GM23338 (cell line): ENCODE data around the gene PNKP. TPM values are rescaled to one million over a fixed set of nuclear protein-coding genes. Genes with fewer than 3 reads are reported as not detected.

Source experiments
- ATAC-seq: fragments of 200-7000 bp; cut with Tn5 transposase; 3 replicates; pipeline ENCODE4 v1.9.1; 2020
- DNase-seq: peaks from one replicate; pipeline ENCODE4 v3.0.0-alpha.2; 2015; ENCODE audit warnings: low spot score
- H2AFZ ChIP-seq: fragments of 200-600 bp; sonication (generic); 2 replicates; pipeline ENCODE4 v1.8.0; 2016; ENCODE audit warnings: antibody characterized with exemption, mild to moderate bottlenecking, moderate library complexity
- H3F3A ChIP-seq: fragments of 200-600 bp; sonication (generic); replicated peaks from 2 replicates; pipeline ENCODE4 v1.8.0; 2017; ENCODE audit warnings: antibody characterized with exemption, mixed run types, low read depth
- H3K27ac ChIP-seq: fragments of 200-600 bp; sonication (generic); 2 replicates; pipeline ENCODE4 v1.6.1; 2016; ENCODE audit warnings: low read depth
- H3K27me3 ChIP-seq: fragments of 200-600 bp; sonication (generic); 2 replicates; pipeline ENCODE4 v1.8.0; 2016; ENCODE audit warnings: mild to moderate bottlenecking, mixed run types, moderate library complexity; ENCODE audit not compliant: insufficient read depth
- H3K36me3 ChIP-seq: fragments of 200-600 bp; sonication (generic); 2 replicates; pipeline ENCODE4 v1.8.0; 2016; ENCODE audit warnings: mild to moderate bottlenecking; ENCODE audit not compliant: insufficient read depth
- H3K4me1 ChIP-seq: fragments of 200-600 bp; sonication (generic); 2 replicates; pipeline ENCODE4 v1.8.0; 2016; ENCODE audit warnings: mild to moderate bottlenecking, moderate library complexity; ENCODE audit not compliant: insufficient read depth
- H3K4me2 ChIP-seq: fragments of 200-600 bp; sonication (generic); 2 replicates; pipeline ENCODE4 v1.7.1; 2017; ENCODE audit warnings: mixed run types
- H3K4me3 ChIP-seq: fragments of 200-600 bp; sonication (generic); 2 replicates; pipeline ENCODE4 v1.6.1; 2016; ENCODE audit warnings: mixed run types
- H3K79me2 ChIP-seq: fragments of 200-600 bp; sonication (generic); replicated peaks from 2 replicates; pipeline ENCODE4 v1.8.0; 2017; ENCODE audit warnings: mild to moderate bottlenecking; ENCODE audit not compliant: insufficient read depth
- H3K9me2 ChIP-seq: fragments of 200-600 bp; sonication (generic); 2 replicates; pipeline ENCODE4 v1.8.0; 2017; ENCODE audit not compliant: insufficient read depth
- H4K20me1 ChIP-seq: fragments of 200-600 bp; sonication (generic); replicated peaks from 2 replicates; pipeline ENCODE4 v1.8.0; 2017; ENCODE audit warnings: mild to moderate bottlenecking; ENCODE audit not compliant: insufficient read depth
- H3K27ac Mint-ChIP-seq: 2 replicates; pipeline ENCODE4 v1.8.0; 2020; ENCODE audit warnings: inconsistent platforms, mild to moderate bottlenecking, moderate library complexity, mixed read lengths
- H3K27me3 Mint-ChIP-seq: 3 replicates; pipeline ENCODE4 v1.8.0; 2022; ENCODE audit warnings: low read depth, mild to moderate bottlenecking, moderate library complexity, mixed read lengths, inconsistent platforms; ENCODE audit not compliant: insufficient read depth, poor library complexity
- H3K36me3 Mint-ChIP-seq: 3 replicates; pipeline ENCODE4 v1.8.0; 2021; ENCODE audit warnings: low read depth, mild to moderate bottlenecking, inconsistent platforms, moderate library complexity, mixed read lengths
- H3K4me1 Mint-ChIP-seq: 3 replicates; pipeline ENCODE4 v1.8.0; 2020; ENCODE audit warnings: mild to moderate bottlenecking, inconsistent platforms, mixed read lengths
- H3K4me3 Mint-ChIP-seq: 3 replicates; pipeline ENCODE4 v1.8.0; 2021; ENCODE audit warnings: moderate library complexity, mild to moderate bottlenecking, inconsistent platforms, mixed read lengths
- H3K9me3 Mint-ChIP-seq: 3 replicates; pipeline ENCODE4 v1.8.0; 2020; ENCODE audit warnings: moderate library complexity, mild to moderate bottlenecking, inconsistent platforms, mixed read lengths
- CREB1 ChIP-seq: fragments of 250-450 bp; sonication (Bioruptor Pico); IDR thresholded peaks from 2 replicates; pipeline ENCODE4 v1.5.0; 2020; ENCODE audit warnings: low read depth, mild to moderate bottlenecking, moderate library complexity
- CTCF ChIP-seq, 2 experiments: fragments of 200-600 bp in 1 of 2; sonication (generic) in 1 of 2; conservative IDR thresholded peaks; 2 replicates each; pipeline versions ENCODE4 v1.5.1 to v1.6.1; 2016 to 2017; ENCODE audit warnings: antibody characterized with exemption in 2 of 2, low read depth in 2 of 2, mild to moderate bottlenecking in 2 of 2, moderate library complexity in 1 of 2
- EZH2 ChIP-seq: fragments of 200-600 bp; sonication (generic); IDR thresholded peaks from one replicate; pipeline ENCODE4 v1.8.0; 2017; ENCODE audit warnings: antibody characterized with exemption, mild to moderate bottlenecking, low read depth; ENCODE audit not compliant: unreplicated experiment
- EZH2phosphoT487 ChIP-seq: fragments of 200-600 bp; sonication (generic); IDR thresholded peaks from one replicate; pipeline ENCODE4 v1.8.1; 2018; ENCODE audit warnings: antibody characterized with exemption; ENCODE audit not compliant: unreplicated experiment
- JUNB ChIP-seq: IDR thresholded peaks from one replicate; pipeline ENCODE4 v1.6.1; 2016; ENCODE audit warnings: antibody characterized with exemption; ENCODE audit not compliant: unreplicated experiment
- NANOG ChIP-seq: IDR thresholded peaks from 2 replicates; pipeline ENCODE4 v1.6.1; 2016; ENCODE audit warnings: antibody characterized with exemption, borderline replicate concordance
- POLR2AphosphoS5 ChIP-seq: IDR thresholded peaks from 2 replicates; pipeline ENCODE4 v1.6.1; 2016; ENCODE audit warnings: antibody characterized with exemption, low read depth
- REST ChIP-seq: IDR thresholded peaks from one replicate; pipeline ENCODE4 v1.6.1; 2018; ENCODE audit warnings: antibody characterized with exemption; ENCODE audit not compliant: unreplicated experiment
- STAT1 ChIP-seq: IDR thresholded peaks from one replicate; pipeline ENCODE4 v1.6.1; 2016; ENCODE audit warnings: antibody characterized with exemption; ENCODE audit not compliant: unreplicated experiment
- ZNF114 ChIP-seq: fragments of 250-450 bp; sonication (Bioruptor Pico); IDR thresholded peaks from 2 replicates; pipeline ENCODE4 v1.5.0; 2020; ENCODE audit warnings: mild to moderate bottlenecking, moderate library complexity
- ZNF331 ChIP-seq: fragments of 250-450 bp; sonication (Bioruptor Pico); IDR thresholded peaks from 2 replicates; pipeline ENCODE4 v1.5.0; 2020; ENCODE audit warnings: low read depth, mild to moderate bottlenecking, moderate library complexity
- polyA plus RNA-seq: library from polyadenylated mRNA; unstranded; fragments of >200 nt; fragmentation: Nextera tagmentation; extraction: Ambion mirVana; gene quantifications from 2 replicates; pipeline ENCODE4 v1.2.1, GENCODE V29; 2016
- total RNA-seq: library from RNA; depleted of rRNA; stranded (reverse); fragments of >200 nt; shearing (Covaris generic); gene quantifications from 2 replicates; pipeline ENCODE4 v1.2.3, GENCODE V29; 2014

Gene PNKP
- total and polyA plus RNA-seq, 2 experiments from 2014 or later = 99.6 to 109 TPM

DNA sequence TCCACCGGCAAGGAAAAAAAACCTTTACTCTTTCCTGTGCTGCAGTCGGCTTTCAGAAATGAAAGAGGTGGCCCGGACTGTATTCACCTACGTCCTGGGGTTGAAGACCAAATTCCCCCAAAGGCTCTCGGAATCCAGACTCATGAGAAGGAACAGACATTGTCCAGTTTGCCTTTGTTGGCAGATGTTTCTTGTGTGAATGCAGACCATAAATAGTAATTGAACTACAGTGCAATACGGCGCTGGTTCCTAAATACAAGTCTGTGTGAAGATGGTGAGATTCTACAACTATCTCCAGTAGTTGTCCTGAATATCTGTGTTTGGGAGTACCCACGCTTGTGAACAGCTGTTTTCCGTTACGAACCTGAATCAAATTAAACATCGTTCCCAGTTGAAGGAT is 27.7 kb downstream of the PNKP start:
- peaks cover 4% of the 10 kb centered on the region; the same call in 1 of the 2 replicates for H4K20me1 ChIP-seq
- no peaks in the 10 kb centered on the region for H3K27me3 ChIP-seq
- Mint-ChIP-seq H3K4me3 (no peak overlapping the region), H3K27me3 (peaks cover 16% of the 10 kb centered on the region), H3K4me1 (peaks cover 6% of the 10 kb centered on the region), H3K27ac (no peak overlapping the region), H3K9me3 (no peaks in the 10 kb centered on the region; the same call in 2 of the 3 replicates), H3K36me3 (peaks cover 43% of the 10 kb centered on the region)
- H2AFZ ChIP-seq = no peak overlapping the region
- no peaks in the 10 kb centered on the region for H3K4me1 ChIP-seq
- no peak overlapping the region for H3K27ac ChIP-seq
- no peak overlapping the region for H3K4me2 ChIP-seq
- H3F3A ChIP-seq = 0 out of 2 replicates have a peak, but pooled peaks cover 3% of the 10 kb centered on the region
- H3K9me2 ChIP-seq = no peaks in the 10 kb centered on the region
- DNase-seq = no peak
- no peak overlapping the region for H3K4me3 ChIP-seq
- ATAC-seq = no peak
- no peaks in the 10 kb centered on the region for H3K79me2 ChIP-seq
- TF ChIP-seq CTCF (conservative IDR thresholded peaks at IDR 0.05; ENCODE audit: low read depth in 2 of 2) = no peak
- TF ChIP-seq REST = no peak
- no peak for TF ChIP-seq ZNF331 (CRISPR knock-in tag)
- no peak for TF ChIP-seq CREB1 (CRISPR knock-in tag)
- TF ChIP-seq POLR2AphosphoS5 = no peak
- no peak for TF ChIP-seq JUNB
- TF ChIP-seq NANOG = no peak
- no peak for TF ChIP-seq EZH2
- no peak for TF ChIP-seq EZH2phosphoT487
- no peaks in the 10 kb centered on the region for H3K36me3 ChIP-seq

DNA sequence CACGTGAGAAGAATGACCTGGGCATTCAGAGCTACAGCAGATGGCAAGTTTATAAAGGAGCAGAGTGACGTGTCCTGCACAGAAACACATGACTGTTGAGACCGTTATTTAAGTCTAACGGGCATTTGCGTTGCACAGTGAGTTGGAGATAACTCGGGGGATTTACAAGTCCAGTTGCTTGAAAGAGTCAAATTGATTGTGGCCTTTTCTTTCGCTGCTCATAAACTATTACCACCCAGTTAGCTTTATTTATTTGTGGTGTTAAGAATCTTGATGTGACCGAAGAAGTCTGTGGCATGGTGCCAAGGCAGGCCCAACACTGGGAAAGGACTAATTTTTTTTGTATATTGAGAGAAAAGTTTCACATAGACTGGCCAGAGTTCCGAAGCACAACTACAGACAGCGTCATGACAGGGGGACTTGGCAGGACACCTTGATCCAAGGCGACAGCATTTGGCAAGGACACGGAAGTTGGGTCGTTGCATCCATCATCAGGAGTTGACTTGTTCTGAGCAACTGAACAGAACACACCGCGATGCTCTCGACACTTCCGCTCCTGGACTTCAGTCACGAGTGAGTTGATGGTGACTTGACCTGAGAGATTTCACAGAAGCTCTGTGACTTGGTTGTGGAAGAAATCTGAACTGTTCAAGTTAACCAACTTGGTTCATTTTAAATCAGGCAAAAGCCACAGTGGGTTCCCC is 28.3 kb downstream of the PNKP start:
- no peaks in the 10 kb centered on the region; the same call in 2 of the 3 replicates for H3K9me3 Mint-ChIP-seq
- no peaks in the 10 kb centered on the region for H3K9me2 ChIP-seq
- DNase-seq (no peak), ATAC-seq (no peak)
- peaks cover 18% of the 10 kb centered on the region for H3K27me3 Mint-ChIP-seq
- H3K4me3 ChIP-seq = no peak overlapping the region
- H3K36me3 Mint-ChIP-seq = peaks cover 45% of the 10 kb centered on the region
- H3K4me3 Mint-ChIP-seq = no peak overlapping the region
- H2AFZ ChIP-seq = no peak overlapping the region
- H3K4me1 ChIP-seq = no peaks in the 10 kb centered on the region
- H3K27ac ChIP-seq = no peak overlapping the region
- 0 out of 2 replicates have a peak, but pooled peaks cover 3% of the 10 kb centered on the region for H3F3A ChIP-seq
- H3K27me3 ChIP-seq = no peaks in the 10 kb centered on the region
- H4K20me1 ChIP-seq = peaks cover 4% of the 10 kb centered on the region; the same call in 1 of the 2 replicates
- no peak overlapping the region for H3K27ac Mint-ChIP-seq
- no peak overlapping the region for H3K4me2 ChIP-seq
- peaks cover 6% of the 10 kb centered on the region for H3K4me1 Mint-ChIP-seq
- no peak for TF ChIP-seq ZNF114 (CRISPR knock-in tag)
- TF ChIP-seq STAT1 = no peak
- no peak for TF ChIP-seq REST
- no peak for TF ChIP-seq EZH2phosphoT487
- no peak for TF ChIP-seq ZNF331 (CRISPR knock-in tag)
- no peak for TF ChIP-seq EZH2
- no peak for TF ChIP-seq CTCF (conservative IDR thresholded peaks at IDR 0.05; ENCODE audit: low read depth in 2 of 2)
- H3K79me2 ChIP-seq = no peaks in the 10 kb centered on the region
- no peaks in the 10 kb centered on the region for H3K36me3 ChIP-seq
